Calu3 (cell line): ENCODE results near the gene PDE1C. TPM values are rescaled to one million over a fixed set of nuclear protein-coding genes. Genes with fewer than 3 reads are reported as not detected.

ENCODE experiments used
- BruUV-seq: library from RNA; stranded (reverse); fragments of 400-500 nt; replicated peaks from 2 replicates; lab custom pipeline; 2021; lab: Mats Ljungman, UMichigan
- CTCF ChIA-PET: fragments of 300-600 bp; sonication (Branson Sonifier 250); formaldehyde crosslinking; loops from one replicate; lab custom pipeline; 2022; ENCODE audit warnings: antibody characterized with exemption; lab: Charles Lee
- DNase-seq: peaks from one replicate; pipeline ENCODE4 v3.0.0; 2022
- H3K27ac Mint-ChIP-seq: one replicate; pipeline ENCODE4 v1.8.0; 2022; ENCODE audit warnings: mixed read lengths; ENCODE audit not compliant: unreplicated experiment
- H3K27me3 Mint-ChIP-seq: one replicate; pipeline ENCODE4 v1.8.0; 2022; ENCODE audit warnings: mixed read lengths; ENCODE audit not compliant: unreplicated experiment
- H3K36me3 Mint-ChIP-seq: one replicate; pipeline ENCODE4 v1.8.0; 2022; ENCODE audit warnings: mild to moderate bottlenecking, moderate library complexity, mixed read lengths; ENCODE audit not compliant: insufficient read depth, unreplicated experiment
- H3K4me1 Mint-ChIP-seq: one replicate; pipeline ENCODE4 v1.8.0; 2022; ENCODE audit warnings: mild to moderate bottlenecking, low read depth, mixed read lengths; ENCODE audit not compliant: unreplicated experiment
- H3K4me3 Mint-ChIP-seq: one replicate; pipeline ENCODE4 v1.8.0; 2022; ENCODE audit warnings: mild to moderate bottlenecking, low read depth, moderate library complexity, mixed read lengths; ENCODE audit not compliant: unreplicated experiment
- H3K9me3 Mint-ChIP-seq: one replicate; pipeline ENCODE4 v1.8.0; 2022; ENCODE audit warnings: low read depth, mixed read lengths; ENCODE audit not compliant: unreplicated experiment
- CTCF ChIP-seq: fragments of 200-600 bp; IDR thresholded peaks from one replicate; pipeline ENCODE4 v1.8.0; 2022; ENCODE audit warnings: antibody characterized with exemption; ENCODE audit not compliant: unreplicated experiment
- intact Hi-C: fragments of 100-400 bp; cut with micrococcal nuclease; formaldehyde crosslinking; loops from one replicate; pipeline ENCODE4 v1.10.0; 2022; ENCODE audit not compliant: unreplicated experiment
- total RNA-seq: library from RNA; stranded (reverse); gene quantifications from 2 replicates; pipeline ENCODE4 v1.2.3, GENCODE V29; 2022

PDE1C gene
- total RNA-seq, 1 experiment from 2014 or later = 34.0 TPM

DNA sequence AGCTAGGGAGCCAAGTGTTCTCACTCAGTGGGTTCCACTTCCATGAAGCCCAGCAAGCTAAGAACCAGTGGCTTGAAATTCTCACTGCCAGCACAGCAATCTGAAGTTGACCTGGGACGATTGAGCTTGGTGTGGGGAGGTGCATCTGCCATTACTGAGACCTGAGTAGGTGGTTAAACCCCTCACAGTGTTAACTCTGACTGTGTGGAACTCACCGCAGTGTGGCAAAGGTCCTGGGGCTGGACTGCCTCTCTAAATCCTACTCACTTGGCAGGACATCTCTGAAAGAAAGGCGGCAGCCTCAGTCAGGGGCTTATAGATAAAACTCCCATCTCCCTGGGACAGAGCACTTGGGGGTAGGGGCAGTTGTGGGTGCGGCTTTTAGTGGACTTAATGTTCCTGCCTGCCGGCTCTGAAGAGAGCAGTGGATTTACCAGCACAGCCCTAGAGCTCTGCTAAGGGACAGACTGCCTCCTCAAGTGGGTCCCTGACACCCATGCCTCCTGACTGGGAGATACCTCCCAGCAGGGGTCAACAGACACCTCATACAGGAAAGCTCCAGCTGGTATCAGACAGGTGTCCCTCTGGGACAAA lies 143.1 kb downstream of the PDE1C start:
- no peak for DNase-seq
- H3K36me3 Mint-ChIP-seq = no peaks in the 10 kb centered on the region
- peaks cover 4% of the 10 kb centered on the region for H3K9me3 Mint-ChIP-seq
- no peaks in the 10 kb centered on the region for H3K27me3 Mint-ChIP-seq
- no peak overlapping the region for H3K4me3 Mint-ChIP-seq
- no peak for TF ChIP-seq CTCF
- H3K27ac Mint-ChIP-seq = no peak overlapping the region
- intact Hi-C loops = no loop called here
- peaks cover 71% of the 10 kb centered on the region for H3K4me1 Mint-ChIP-seq
- no TSS peak for BruUV-seq
- CTCF ChIA-PET = interaction anchor here (1.0 to 1.6 kb wide), 3 partner anchors 9 to 103 kb away, joined by 3 to 4 read pairs (median 4); no protein-coding TSS in a partner anchor

DNA sequence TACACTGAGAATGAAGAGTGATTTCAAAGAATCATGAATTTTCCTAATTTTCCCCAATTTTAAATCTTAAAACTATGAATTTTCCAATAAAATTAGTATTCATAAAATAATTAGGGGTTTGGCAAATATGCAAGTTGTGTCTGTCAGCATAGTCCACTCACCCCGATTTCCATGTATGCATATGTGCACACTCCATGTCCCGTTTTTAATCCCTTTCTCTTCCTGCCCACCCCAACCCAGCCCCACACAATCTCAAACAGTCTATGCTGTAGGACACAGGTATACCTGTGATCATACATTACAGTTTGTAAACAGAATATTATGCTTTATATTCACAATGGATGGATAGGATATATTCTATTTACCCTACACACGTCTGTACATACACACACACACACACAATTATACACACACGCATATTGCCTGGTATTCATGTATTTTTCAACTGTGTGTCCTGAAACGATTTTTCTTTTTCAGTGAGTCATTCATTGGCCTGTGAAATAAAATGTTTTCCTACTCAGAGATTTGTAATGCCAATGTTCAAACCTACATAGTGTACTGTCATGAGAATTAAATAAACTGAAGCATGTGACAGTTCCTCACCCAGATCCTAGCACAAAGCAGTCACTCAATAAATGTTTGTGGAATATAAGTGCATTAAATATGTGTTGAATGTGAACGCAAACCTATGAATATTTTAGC lies 144.3 kb downstream of the PDE1C start:
- peaks cover 4% of the 10 kb centered on the region for H3K9me3 Mint-ChIP-seq
- H3K4me3 Mint-ChIP-seq = no peak overlapping the region
- H3K4me1 Mint-ChIP-seq = peaks cover 67% of the 10 kb centered on the region
- no peak overlapping the region for H3K27ac Mint-ChIP-seq
- BruUV-seq = no TSS peak
- intact Hi-C loops = no loop called here
- DNase-seq = no peak
- H3K36me3 Mint-ChIP-seq = peaks cover 2% of the 10 kb centered on the region
- CTCF ChIA-PET = interaction anchor here (1.4 to 1.6 kb wide), 2 partner anchors 10 to 23 kb away, joined by 3 to 4 read pairs; no protein-coding TSS in a partner anchor
- no peaks in the 10 kb centered on the region for H3K27me3 Mint-ChIP-seq
- TF ChIP-seq CTCF = no peak

DNA sequence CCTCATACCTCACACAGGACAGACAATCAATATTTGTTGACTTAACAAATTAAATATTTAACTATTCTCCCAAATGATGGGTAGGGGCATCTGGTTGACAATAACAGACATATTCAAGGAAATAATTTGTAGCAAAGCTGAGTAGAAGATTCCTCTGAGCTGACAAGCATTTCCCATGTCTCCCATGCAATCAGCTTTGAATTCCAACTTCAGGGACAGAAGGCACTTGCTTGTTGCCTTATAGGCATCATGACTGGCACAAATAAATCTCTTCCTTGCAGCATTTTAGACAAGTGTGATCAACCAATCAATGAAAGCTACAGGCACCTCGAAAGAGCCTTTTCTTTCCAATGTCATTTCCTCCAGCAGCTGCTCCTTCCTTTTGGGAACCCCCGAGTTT lies 146.0 kb downstream of the PDE1C start:
- Mint-ChIP-seq H3K27ac (no peak overlapping the region), H3K27me3 (no peaks in the 10 kb centered on the region), H3K4me3 (no peak overlapping the region), H3K36me3 (peaks cover 4% of the 10 kb centered on the region), H3K9me3 (no peaks in the 10 kb centered on the region), H3K4me1 (peaks cover 60% of the 10 kb centered on the region)
- no peak for TF ChIP-seq CTCF
- intact Hi-C loops = no loop called here
- DNase-seq = no peak
- BruUV-seq = no TSS peak
- CTCF ChIA-PET = interaction anchor here (0.6 to 1.5 kb wide), 6 partner anchors 10 to 1194 kb away, joined by 3 to 5 read pairs (median 4); no protein-coding TSS in a partner anchor

- Mint-ChIP-seq H3K9me3 (no peaks in the 10 kb centered on the region), H3K27ac (no peak overlapping the region), H3K4me1 (peaks cover 66% of the 10 kb centered on the region), H3K36me3 (peaks cover 4% of the 10 kb centered on the region), H3K27me3 (no peaks in the 10 kb centered on the region), H3K4me3 (no peak overlapping the region)
- no peak for TF ChIP-seq CTCF
- no peak for DNase-seq
- intact Hi-C loops = no loop called here
- CTCF ChIA-PET = interaction anchor here (1.0 to 1.5 kb wide), 3 partner anchors 9 to 11 kb away, joined by 3 to 7 read pairs (median 5); no protein-coding TSS in a partner anchor
- no TSS peak for BruUV-seq
Measured at GRCh38 chr7:31922848-31923247, 147.4 kb downstream of the PDE1C start.
